Measurements from ENCODE around the gene HOMER3.
"Not testable (repeated sequence)": the region's sequence is repeated elsewhere in the genome, so short reads cannot be mapped to it uniquely, and the experiment has no call there.

Gene HOMER3

DNA sequence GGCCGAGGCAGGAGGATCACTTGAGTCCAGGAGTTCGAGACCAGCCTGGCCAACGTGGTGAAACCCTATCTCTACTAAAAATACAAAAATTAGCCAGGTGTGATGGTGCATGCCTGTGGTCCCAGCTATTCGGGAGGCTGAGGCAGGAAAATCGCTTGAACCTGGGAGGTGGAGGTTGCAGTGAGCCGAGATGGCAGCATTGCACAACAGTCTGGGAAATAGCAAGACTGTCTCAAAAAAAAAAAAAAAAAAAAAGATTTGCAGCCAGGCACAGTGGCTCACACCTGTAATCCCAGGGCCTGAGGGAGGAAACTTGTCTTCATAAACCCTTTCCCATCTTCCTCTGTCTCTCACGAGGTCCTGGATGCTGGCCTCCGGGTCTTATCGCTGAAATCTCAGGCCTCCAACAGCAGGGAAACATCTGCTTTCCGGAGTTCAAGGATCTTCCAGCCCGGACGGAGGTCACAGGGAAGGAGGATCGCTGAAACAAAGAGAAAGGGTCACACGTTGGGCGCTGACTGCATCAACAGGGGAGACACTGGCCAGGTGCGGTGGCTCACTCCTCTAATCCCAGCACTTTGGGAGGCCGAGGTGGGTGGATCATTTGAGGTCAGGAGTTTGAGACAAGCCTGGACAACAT, 11.5 kb upstream of the HOMER3 start:
- not testable (repeated sequence) for DNase-seq

DNA sequence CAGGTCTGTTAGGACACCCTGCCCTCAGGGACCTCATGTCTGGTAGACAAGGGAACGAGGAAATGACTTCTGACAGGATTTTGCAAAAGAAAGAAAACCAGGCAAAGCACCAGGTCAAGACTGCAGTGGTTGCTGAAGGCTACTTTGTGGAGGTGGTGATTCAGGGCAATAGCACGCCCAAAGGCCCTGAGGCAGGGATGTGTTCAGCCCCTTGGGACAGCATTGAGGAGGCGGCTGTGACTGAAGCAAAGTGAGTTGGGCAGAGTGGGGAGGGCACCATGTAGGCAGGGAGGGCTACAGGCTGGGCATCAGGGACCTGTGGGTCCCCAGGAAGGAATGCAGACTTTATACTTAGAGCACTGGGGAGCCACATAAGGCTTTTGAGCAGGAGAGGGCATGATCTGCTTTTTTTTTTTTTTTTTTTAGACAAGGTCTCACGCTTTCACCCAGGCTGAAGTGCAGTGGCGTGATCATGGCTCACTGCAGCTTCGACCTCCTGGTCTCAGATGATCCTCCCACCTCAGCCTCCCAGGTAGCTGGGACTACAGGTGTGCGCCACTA, 10.8 kb upstream of the HOMER3 start:
- no peak for DNase-seq

DNA sequence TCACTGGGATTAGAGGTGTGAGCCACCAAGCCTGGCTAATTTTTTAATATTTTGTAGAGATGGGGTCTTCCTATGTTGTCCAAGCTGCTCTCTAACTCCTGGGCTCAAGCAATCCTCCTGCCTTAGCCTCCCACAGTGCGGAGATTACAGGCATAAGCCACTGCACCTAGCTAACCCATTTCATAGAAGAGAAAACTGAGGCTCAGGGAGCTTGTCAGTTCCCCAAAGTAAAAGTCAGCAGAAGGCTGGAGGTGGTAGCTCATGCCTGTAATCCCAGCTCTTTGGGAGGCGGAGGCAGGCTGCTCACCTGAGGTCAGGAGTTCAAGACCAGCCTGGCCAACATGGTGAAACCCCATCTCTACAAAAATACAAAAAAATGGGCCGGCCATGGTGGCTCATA, 8.8 kb upstream of the HOMER3 start:
- no peak for DNase-seq

DNA sequence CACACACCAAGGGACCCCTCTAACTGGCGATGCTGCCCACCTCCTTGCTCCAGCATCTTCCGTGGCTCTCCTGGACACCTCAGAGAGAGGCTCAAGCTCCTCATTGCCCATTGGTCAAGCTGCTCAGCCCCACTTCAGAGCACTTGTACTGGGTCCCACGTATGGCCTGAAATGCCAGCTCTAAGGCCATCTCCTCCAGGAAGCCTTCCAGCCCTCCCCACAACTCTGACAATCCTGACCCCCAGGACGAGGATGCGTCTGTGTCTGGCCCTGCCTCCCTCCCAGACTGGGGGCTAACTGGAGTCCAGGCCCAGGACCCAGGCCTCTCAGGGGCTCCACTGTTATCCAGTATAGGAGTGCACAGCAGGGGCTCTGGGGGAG, 7.9 kb upstream of the HOMER3 start:
- DNase-seq: no peak

DNA sequence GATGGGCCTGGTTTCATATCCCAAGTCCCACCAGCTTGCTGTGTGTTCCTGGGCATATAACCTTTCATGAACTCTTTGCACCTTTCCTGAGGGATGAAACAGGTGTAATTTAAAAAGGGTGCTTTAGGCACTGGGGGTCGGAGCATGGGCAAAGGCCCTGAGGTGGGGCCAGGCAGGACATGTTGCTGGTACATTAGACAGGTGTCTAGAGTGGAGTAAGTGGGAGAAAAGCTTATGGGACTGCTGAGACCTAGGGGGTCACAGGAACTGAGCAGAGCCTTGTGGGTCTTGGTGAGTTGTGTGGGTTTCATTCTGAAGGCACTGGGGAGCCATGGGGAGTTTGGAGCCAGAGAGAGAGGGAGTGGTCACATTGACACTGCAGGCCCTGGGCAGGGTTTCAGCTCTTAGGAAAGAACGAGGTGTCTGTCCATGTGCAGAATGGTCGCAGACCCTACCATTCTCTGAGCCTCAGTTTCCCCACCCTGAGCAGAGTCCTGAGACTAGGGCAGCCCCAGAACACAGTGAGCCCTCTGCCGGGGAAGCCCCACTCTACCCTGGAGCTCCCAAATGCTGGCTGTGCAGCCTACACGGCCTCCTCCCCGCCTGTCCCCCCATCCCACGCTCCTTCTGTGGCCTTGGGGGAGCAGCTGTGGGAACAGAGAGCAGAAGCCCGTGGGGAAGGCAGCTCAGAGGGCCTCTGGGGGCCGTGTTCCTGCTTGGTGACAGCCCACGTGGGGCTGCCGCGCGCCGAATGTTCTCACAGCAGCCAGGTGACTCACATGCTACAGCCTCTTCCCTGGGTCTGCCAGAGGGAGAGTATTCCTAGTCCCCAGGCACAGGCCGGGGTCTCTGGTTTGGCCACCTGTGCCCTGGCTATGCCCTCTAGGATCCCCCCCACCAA, 7.3 kb upstream of the HOMER3 start:
- no peak for DNase-seq

DNA sequence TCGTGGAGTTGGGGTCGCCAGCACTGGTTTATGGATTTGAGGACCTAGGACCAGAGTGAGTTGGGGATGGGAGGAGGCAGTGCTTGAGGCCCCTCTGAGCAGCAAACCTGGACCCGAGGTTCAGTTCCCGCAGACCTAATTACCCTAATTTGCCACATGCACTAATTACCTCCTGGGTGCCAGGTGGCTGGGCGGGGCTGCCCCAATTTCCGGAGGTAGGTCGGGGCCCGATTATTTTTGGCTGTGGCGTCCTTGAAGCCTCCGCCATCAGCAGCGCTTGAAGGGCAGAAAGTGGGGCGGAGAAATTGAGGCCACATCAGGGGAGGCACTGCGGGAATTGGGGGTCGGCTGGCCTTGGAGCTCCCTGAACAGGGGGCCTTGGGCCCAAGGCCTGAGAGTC, 5.9 kb upstream of the HOMER3 start:
- DNase-seq: no peak

DNA sequence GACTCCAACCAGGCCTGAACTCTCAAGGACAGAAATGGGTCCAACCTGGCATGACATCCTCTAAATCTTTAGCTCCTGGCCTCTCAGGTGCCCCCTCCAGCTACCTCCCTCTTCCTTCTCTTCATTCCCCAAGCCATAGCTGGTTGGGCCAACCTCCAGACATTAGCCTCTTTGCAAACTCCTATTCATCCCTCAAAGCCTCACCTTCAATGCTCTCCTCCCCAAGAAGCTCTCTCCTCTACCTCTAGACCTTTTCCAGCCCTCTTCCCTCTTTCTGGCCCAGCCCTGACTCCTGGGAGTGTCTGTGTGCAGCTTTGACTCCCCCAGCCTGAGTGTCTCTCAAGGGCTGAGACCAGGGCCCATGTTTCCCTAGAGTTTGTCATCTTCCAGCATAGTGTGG, 5.3 kb upstream of the HOMER3 start:
- no peak for DNase-seq

DNA sequence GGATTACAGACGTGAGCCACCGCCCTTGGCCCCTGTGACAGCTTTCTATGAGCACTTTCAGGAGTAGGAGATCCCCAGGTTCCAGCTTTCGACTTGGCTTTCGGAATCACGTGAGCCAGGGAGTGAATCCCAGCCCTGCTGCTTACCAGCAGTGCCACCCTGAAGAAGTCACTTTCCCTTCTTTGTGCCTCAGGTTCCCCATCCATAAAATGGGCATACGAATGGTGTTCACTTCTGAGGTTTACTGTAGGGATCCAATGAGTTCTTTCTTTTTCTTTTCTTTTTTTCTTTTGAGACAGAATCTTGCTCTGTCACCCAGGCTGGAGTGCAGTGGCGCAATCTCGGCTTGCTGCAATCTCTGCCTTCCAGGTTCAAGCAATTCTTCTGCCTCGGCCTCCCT, 4.3 kb upstream of the HOMER3 start:
- no peak for DNase-seq

DNA sequence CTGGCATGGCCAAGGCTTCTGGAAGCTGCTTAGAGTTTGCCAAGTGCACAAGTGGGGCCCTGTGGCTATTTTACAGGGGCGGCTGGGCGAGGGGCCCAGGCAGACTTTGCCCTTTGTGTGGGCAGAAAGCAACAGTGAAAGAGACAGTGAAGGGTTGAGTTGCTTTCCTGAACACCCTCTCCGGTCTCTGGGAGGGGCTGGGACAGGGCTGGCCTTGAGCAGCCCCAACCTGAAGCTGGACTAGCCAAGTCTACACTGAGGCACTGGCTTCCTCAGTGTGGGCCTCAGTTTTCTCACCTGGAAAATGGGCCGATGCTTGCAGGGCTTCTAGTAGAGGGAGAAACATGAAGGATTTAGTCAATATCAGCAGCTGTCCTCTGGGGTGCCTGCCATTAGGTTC, 2.4 kb upstream of the HOMER3 start:
- no peak for DNase-seq

DNA sequence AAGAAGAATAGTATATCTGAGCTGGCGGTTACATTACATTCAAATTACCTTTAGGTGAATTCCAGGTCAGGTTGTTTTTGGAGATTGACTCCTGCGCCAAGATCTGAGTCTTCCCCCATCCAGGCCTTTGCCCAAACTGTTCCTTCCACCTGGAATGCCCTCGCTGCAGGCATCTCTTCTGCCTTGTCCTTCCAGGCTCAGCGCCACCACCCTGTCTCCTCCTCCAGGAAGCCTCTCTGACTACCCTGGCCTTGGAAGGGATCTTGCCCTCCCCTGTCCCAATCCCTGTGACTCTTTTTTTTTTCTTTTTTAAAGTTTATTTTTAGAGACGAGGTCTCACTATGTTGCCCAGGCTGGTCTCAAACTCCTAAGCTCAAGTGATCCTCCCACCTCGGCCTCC, 1.7 kb upstream of the HOMER3 start:
- DNase-seq: no peak

DNA sequence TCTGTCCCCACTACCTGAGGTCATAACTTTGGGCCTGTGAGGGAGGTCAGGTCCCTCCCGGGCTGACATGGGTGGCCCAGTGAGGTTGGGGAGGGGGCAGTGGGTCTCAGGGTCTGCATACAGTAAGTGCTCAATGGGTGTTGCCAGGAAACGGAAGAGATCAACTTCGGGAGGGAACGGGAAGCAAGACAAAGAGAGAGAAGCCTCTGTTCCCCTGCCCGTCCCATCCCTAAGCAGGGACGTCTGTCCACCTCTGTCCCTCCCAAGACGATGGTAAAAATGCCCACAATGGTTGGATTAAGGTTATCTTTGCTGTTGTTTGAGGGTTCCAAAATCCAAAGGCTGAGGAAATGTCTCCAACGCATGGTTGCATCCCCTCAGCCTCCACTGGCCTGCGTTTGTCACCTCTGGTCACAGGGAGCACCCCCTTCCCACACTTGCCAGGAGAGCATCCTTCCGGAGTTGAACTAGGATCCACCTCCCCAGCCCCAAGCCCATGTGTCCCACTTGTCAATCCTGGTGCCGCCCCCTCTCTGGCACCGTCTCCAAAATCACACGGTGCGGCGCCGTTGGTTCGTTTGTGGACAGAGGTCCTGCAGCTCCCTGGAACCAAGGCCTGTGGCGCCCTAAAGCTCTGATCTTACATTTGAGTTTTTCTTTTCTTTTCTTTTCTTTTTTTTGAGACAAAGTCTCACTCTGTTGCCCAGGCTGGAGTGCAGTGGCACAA, 774 bp upstream of the HOMER3 start:
- no peak for DNase-seq

DNA sequence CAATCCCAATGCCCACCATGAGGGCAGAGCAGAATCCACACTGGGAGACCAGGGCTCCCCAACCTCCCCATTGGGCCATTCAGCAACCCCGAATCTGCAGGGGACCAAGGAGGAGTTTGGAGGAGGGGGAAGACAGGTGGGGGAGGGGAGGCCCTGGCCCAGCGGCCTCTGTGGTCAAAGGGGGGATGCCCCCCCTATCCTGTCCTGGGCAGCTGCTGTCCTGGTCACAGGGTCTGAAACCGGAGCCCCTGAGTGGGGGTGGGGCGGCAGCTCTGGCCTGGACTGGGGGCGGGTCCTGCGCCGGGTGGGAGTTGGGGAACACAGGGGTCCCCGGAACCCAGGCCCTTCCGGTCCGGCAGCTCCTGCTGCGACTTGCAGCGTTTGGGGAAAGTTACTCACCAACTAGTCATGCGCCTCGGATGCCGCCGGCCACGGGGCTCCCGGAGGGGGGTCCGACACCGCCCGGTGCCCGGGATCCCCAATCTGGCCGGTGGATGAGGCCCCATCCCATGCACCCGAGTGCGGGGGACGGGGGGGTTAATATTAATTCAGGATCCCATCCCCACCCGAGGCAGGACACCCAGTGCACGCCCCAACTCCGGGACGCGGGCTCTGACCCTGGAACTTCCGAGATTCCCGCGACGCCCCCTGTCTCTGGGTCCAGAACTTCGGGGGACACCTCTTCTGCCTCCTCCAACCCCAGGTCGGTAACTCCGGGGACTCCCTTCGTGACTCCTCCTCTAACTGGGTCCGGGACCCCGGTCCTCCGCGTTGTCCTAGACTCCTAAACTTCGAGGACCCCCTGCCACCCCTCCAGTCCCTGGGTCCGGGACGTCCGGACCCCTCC, 872 bp downstream of the HOMER3 start:
- peak in 1 of 2 experiments; percentile 32 for DNase-seq

DNA sequence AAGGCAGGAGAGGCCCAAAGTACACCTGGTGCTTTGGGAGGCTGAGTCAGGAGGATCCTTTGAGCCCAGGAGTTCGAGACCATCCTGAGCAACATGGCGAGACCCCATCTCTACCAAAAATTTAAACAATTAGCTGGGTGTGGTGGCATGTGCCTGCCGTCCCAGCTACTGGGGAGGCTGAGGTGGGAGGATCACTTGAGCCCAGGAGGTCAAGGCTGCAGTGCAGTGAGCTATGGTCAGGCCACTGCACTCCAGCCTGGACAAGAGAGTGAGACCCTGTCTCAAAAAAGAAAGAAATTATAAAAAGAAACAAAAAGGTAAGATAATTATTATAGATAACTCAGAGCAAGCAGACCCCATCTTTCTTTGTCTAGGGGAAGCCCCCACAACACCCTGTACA, 1.9 kb downstream of the HOMER3 start:
- DNase-seq: no peak

DNA sequence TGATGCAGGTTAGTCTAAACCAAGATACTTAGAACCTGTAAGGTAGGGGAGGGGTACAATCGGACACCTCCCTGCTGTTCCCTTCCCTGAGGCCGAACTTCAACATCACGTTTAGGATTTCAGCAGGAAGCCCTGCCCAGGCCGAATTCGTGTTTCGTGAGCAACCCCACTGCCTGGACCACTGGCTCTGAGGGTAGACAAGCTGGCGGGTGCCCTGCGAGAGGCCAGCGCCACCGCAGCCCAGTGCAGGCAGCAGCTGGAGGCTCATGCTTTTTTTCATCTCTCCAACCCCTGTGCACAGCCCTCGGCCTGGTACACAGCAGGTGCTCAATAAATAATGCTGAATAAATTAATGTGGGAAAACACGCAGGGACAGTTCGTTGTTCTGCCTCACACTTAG, 7.7 kb downstream of the HOMER3 start:
- DNase-seq: no peak

DNA sequence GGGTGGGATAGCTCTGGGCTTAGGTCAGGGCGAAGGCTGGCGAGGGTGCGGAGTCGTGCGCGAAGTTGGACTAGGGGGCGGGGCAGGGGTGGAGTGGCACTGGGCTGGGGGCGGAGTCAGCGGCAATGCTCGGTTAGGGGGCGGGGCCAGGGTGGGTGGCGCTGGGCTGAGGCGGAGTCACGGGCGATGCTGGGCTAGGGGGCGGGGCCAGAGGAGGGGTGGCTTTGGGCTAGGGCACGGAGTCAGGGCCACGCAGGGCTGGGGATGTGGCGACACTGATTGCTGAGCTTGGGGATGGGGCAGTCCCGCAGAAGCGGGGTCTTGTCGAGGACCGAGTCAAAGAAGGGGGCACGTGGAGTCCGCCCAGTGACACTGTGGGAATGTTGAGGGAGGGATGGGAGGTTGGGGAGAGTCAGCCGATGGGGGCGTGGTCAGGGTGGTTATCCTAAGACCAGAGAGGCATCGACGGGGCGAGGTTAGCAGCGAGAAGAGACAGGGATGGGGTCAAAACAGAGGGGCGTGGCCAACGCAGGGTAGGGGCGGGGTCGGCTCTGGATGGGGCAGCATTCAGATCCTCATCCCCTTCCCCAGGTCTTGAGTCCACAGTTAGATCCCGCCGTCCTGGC, 8.7 kb downstream of the HOMER3 start:
- peak; percentile 89 to 90 for DNase-seq

DNA sequence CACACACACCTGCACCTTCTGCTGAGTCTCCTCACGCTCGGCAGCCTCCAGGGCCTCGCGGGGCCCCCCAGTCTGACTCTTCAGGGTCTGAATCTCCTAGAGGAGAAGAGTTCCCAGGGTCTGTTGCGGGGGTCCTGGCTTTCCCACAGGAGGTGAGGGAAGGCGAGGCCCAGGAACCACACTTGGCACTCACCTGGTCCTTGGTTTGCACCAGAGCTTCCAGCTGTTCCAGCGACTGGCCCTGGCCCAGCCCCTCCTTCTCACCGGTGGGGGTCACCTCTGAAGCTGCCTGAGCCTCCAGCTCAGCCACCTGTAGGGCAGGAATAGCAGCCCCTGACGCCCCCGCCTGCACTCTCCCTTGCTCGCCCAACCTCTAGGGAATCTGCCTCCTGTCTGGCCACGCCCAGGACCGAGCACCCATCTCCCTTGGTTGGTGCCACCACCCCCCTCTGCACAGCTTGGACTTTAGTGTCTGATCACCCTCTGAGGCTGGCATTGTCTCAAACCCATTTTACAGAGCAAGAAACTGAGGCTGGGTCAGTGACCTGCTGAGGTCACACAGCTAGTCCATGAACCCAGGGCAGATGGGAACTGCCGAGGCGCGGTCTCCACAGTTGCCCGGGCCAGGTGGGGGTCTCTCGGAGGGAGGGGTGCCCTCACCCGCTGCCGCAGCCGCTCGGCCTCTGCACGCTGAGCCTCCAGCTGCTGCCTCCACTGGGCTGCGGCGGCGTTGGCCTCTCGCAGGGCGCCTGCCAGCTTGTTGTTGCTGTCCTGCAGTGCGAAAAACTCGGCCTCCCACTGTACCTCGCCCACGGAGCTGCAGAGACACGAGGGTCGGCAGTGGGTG, 9.5 kb downstream of the HOMER3 start:
- no peak for DNase-seq

DNA sequence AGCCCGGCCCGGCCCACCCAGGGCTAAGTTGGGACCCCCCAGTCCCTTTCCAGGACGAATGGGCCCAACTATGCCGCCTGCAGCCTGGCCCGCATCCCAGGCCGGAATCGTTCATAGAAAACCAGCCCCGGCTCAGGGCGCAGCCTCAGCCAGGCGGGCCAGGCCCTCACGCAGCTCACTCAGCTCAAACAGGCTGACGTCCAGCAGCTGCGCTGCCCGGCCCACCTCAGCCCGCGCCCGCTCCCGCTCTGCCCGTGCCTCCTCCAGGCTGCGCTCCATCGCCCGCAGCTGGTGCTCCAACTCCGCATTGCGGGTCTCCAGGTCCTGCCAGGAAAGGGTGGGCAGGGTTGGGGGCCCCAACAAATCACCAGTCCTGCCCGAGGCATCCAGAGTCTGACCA, 11.7 kb downstream of the HOMER3 start:
- DNase-seq: no peak

DNA sequence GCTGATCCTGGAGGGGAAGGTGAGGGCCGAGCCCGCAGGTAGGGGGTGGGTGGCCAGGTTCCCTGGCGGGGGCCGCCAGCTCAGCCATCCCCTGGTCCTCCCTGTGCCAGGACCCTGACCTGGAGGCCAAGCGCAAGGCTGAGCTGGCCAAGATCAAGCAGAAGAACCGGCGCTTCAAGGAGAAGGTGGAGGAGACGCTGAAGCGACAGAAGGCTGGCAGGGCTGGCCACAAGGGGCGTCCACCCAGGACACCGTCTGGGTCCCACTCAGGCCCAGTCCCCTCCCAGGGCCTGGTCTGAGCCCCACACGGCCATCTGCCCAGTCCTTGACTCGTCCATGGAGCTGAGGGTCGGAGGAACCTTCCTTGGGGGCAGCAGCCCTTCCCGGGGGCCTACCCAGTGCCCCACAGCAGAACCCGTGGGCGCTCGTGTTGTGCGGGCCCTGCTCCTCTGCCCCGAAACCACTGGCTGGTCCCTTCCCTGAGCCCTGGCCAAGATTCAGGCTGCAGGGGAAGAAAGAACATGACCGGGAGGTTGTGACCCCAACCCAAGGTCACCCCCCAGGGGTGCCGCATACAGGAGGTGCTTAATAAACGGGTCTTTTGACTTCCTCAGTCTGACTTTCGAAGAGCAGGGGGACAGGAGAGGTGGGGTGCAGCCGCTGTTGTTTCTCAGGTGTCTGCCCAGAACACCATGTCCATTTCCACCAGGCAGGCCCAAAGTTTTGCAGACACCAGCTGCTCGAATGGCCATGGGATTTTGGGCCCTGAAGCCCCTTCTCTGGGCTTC, 12.8 kb downstream of the HOMER3 start:
- DNase-seq: no peak

DNA sequence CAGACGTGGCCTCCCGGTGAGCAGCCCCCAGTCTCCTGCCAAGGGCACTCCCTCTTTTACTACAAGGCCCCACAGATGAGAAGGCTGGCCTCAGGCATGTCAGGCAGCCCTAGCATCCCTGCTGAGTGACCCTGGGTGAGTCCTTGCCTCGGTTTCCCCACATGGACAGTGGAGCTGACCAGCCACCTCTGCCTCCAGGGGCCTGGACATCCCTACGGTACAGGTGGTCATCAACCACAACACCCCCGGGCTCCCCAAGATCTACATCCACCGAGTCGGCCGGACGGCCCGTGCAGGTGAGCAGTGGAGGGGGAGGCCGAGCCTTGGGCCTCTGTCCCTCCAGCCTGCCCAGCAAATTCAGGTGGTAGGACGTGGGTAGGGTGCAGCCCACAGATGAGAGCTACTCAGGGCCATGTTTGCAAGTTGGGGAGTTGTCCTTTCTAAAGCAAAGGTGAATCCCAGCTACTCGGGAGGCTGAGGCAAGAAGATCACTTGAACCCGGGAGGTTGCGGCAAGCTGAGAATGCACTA, 16.3 kb downstream of the HOMER3 start:
- DNase-seq: no peak

All from activated CD4-positive, alpha-beta T cell treated with anti-CD3 and anti-CD28 coated beads, Interleukin-2, amount 50 U/mL, for 48 hours (primary cell).